HG03378 (cell line): ENCODE data around the gene FDX1.

Source experiments
- ATAC-seq: cut with Tn5 transposase; IDR thresholded peaks from one replicate; pipeline ENCODE4 v1.9.1; 2021; ENCODE audit warnings: mild to moderate bottlenecking, moderate library complexity; ENCODE audit not compliant: unreplicated experiment

Gene FDX1

GRCh38 chr11:110465231-110465630, 35.5 kb downstream of the FDX1 start:
- no peak for ATAC-seq

- ATAC-seq, result no peak
These were observed 37.8 kb downstream of the FDX1 start for GRCh38 chr11:110467556-110467955.

- no peak for ATAC-seq
These were observed 38.4 kb downstream of the FDX1 start for GRCh38 chr11:110468121-110468520.

DNA sequence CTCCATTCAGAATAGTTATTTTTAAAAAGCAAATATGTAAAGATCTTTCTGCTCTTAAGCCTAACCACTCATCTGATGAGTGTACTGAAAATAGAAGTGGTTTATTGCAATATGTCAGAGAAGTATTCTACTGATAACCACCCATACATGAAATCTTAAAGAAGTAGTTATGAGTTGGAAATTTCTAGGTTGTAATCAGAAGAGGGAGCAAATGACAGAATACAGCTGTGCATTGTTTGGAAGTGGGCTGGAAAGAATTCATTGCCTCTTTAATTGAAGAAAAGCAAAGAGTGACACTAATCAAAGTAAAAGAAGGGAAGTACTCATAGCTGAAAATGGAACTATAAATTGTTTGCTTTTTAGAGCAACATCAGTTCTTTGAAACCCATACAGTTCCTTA, 39.4 kb downstream of the FDX1 start:
- ATAC-seq, result no peak

GRCh38 chr11:110470716-110471115, 41.0 kb downstream of the FDX1 start:
- no peak for ATAC-seq

DNA sequence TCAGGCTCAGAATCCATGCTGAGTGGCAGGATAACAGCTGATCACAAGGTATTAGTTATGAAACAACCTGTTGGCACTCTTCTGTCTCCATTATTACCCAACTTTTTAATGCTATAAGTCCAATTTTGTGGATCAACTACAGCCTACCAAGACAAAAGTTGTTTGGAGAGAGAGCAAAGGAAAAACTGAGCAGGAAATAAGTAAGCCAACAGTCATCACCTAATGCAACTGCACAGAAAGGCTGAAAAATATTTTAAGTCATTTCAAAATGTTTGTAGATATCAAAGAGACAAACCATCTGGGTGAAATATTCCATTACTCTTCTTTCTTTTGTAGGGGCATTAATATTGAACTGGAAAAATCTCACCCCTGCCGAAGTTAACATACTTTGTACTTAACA, 41.6 kb downstream of the FDX1 start:
- ATAC-seq, result no peak

DNA sequence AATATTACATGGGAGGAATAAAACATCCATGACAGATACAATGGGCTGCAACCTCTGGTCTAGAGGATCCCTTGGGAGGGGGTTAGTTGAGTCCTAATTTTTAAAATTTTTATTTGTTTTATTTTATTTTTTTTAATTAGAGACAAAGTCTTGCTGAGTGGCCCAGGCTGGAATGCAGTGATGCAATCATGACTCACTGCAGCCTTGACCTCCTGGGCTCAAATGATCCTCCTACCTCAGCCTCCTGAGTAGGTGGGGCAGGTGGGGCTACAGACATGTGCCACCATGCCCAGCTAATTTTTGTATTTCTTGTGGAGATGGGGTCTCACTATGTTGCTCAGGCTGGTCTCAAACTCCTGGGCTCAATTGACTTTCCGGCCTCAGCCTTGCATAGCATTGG, 43.1 kb downstream of the FDX1 start:
- ATAC-seq, result no peak

DNA sequence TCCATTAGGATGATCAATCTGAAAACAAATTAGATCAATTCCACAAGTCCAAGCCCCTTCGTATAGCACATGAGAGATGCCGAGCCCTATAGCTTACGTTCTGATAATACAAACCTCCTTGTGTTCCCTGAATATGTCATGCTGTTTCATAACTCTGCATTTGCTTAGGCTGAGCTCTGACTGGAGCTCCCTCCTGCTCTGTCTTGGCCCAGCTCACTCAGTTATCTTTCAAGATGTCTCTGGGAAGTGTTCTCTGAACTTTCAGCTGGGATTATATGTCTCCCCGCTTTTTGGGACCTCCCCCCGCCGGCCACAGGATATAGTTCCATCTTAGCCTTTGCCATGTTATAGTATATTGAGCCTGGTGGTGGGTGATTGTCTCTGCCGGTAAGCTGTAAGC, 44.0 kb downstream of the FDX1 start:
- no peak for ATAC-seq

DNA sequence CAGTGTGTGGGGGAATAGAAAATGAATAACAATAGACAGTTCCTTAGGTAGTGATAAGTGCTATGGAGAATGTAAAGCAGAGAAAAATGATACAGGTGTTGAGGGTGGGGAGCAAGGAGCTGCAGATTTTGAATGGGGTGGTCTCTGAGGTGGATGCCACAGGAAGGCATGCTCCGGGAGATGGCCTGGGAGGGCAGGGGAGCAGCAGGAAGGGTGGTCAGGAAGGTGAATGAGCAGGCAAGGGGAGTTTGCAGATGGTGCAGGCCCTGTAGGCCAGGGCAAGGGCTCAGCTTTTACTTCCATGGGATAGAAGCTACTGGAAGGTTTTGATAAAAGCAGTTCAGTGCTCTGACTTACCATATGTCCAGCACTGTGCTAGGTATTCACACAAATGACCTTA, 44.8 kb downstream of the FDX1 start:
- ATAC-seq, result no peak

- ATAC-seq, result no peak
These were observed 45.9 kb downstream of the FDX1 start for GRCh38 chr11:110475671-110476070.

DNA sequence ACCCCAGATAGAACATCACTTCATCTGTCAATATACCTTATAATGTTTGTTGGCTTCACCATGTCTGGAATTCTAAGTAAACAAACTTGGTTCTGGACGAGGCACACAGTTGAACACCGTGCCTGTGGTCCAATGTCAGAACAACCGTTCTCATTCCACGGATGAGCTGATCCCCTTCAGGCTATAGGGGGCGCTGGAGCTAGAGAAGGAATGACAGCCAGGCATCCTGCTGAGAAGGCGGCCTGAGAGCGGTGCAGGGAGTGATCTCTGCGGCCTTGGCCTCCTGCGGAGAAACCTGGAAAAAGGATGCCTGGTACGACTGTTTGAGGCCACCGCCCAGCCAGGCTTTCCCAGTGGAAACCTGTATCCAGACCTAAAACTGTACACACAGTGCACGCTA, 48.7 kb downstream of the FDX1 start:
- no peak for ATAC-seq

GRCh38 chr11:110479108-110480101, 49.7 kb downstream of the FDX1 start:
- ATAC-seq, result no peak

DNA sequence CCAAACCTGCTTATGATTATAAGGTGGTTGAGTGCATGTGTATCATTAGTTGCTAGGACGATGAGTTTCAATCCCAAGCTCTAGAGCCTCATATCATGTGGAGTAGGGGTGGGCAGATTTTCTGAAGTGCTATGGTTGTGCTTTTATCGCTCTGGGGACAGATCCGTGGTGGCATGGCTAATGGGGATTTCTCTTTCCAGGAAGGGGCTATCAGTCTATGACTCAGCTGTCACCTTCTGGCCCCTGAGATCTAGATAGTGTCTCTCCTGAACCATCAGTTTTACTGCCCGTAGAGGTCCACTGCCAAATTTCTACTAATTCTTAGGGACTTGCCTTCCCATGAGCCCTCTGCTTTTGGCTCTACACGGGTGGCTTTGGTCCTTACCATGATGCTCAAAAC, 51.8 kb downstream of the FDX1 start:
- no peak for ATAC-seq

- no peak for ATAC-seq
These were observed 56.4 kb downstream of the FDX1 start for GRCh38 chr11:110486156-110486555.

DNA sequence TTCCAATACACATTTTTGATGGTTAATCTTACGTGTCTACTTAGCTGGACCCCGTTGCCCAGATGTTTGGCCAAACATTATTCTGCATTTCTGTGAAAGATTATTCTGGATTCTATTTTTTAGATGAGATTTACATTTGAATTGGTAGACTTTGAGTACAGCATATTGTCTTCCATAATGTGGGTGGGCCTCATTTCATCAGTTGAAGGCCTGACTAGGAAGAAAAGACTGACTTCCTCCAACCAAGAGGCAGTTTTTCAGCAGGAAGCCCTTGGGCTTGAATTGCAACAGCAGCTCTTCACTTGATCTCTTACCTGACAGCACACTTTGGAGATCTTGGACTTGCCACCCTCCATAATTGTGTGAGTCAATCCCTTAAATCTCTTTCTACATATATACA, 58.7 kb downstream of the FDX1 start:
- no peak for ATAC-seq

- no peak for ATAC-seq
These were observed 61.1 kb downstream of the FDX1 start for GRCh38 chr11:110490886-110491285.

DNA sequence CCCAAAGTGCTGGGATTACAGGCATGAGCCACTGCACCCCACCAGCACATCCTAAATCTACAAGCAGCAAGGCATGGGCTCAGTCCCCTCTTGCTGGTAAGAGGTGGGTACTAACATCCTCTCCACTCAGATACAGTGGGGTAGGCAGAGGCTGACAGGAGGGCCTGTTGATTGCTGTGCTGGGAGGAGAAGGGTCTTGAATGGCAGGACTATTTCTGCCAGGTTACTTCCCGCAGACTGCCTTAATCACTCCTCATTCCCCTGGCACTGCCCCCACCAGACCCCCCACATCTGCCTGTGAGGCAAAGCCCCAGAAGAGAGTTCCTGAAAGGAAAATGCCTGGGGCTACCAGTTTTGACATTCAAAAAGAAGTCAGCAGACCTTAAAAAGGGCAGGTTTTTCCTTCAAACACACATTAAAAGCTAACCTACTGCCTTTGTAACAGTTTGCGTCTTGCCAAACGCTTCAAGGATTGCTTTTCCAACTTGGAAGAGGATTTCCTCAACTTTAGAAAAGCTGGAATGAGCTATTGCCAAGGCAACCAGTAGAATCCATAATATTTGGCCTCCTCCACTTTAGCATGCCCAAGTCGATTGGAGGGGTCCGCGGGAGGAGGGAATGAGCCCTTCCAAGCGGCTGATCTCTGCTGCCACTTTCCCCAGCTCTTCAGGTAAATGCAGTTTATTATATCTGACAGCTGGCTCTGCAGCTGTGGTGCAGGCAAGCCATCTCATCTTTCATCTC, 62.0 kb downstream of the FDX1 start:
- no peak for ATAC-seq

DNA sequence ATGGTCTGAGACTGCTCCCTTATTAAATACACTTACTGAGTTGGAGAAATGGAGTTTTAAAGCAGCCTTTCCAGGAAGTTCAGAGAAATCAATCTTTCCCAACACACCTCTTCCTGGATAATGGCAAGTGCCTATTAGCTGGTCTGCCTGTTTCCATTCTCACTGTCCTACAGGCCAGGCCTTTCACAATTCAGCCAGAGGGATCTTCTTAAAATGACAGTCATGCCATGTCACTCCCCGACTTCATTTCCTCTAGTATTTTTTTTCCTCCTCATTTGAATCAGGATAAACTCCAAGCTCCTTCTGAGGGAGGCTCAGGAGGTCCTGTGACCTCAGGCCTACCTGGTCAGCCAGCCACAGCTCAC, 62.6 kb downstream of the FDX1 start:
- ATAC-seq, result no peak

DNA sequence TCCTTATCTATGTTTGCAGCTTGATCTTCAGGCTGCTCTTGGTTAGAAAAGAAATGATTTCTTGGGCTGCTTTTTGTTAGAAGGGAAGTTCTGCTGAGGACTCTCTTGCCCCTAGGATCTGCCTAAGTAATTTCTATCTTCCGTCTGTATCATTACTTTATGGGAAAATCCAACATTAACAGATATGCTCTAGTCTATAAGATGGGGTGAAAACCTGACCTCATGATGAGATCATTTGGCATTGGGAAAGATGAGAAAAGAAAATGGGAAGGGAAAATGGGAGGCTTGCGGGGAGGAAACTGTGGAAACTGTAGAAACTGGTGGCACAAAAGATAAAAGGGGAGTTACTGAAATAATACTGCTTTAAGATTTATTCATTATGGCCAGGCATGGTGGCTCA, 63.6 kb downstream of the FDX1 start:
- no peak for ATAC-seq

- ATAC-seq, result no peak
These were observed 67.7 kb downstream of the FDX1 start for GRCh38 chr11:110497231-110497978.

DNA sequence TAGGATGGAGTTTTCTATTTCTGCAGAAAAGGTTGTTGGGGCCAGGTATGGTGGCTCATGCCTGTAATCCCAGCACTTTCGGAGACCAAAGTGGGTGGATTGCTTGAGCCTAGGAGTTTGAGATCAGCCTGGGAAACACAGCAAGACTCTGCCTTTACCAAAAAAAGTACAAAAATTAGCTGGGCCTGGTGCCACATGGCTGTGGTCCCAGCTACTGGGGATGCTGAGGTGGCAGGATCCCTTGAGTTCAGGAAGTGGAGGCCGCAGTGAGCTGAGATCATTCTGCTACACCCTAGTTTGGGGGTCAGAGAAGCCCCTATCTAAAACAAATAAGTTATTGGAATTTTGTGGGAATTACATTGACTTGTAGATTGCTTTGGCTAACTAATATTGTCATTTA, 71.7 kb downstream of the FDX1 start:
- no peak for ATAC-seq
